HEK293 (cell line): ENCODE measurements around the gene QRICH2.

Experiments
- CTCF ChIA-PET: fragments of 350-600 bp; formaldehyde crosslinking; extraction: SDS; loops from one replicate; lab custom pipeline; 2021; ENCODE audit warnings: antibody characterized with exemption; lab: Yijun Ruan, JAX
- POLR2A ChIA-PET: fragments of 300-600 bp; formaldehyde crosslinking; extraction: SDS; loops from one replicate; lab custom pipeline; 2020; ENCODE audit warnings: antibody characterized with exemption, inconsistent platforms; lab: Yijun Ruan, JAX
- H3K27ac ChIP-seq: fragments of 200-500 bp; sonication (Bioruptor generic); 2 replicates; pipeline ENCODE4 v1.5.1; 2014; ENCODE audit warnings: low read depth, low read length, control low read depth, inconsistent platforms; ENCODE audit errors: extremely low read depth
- H3K36me3 ChIP-seq, 2 experiments: fragments of 200-500 bp in 1 of 2; sonication (Bioruptor generic) in 1 of 2; 1 replicate in 1 of 2; 2 replicates in 1 of 2; pipeline ENCODE4 v1.5.1; 2014 to 2017; ENCODE audit warnings: inconsistent platforms in 2 of 2, low read length in 2 of 2; ENCODE audit not compliant: control insufficient read depth in 2 of 2, insufficient read depth in 1 of 2
- H3K4me1 ChIP-seq: fragments of 200-500 bp; sonication (Bioruptor generic); 2 replicates; pipeline ENCODE4 v1.5.1; 2014; ENCODE audit warnings: mild to moderate bottlenecking, low read length, inconsistent platforms; ENCODE audit not compliant: control insufficient read depth, insufficient read depth
- H3K4me3 ChIP-seq: 2 replicates; pipeline ENCODE4 v1.5.1; 2011; ENCODE audit warnings: low read depth, mild to moderate bottlenecking, control low read depth, low read length, moderate library complexity
- H3K9me3 ChIP-seq: fragments of 200-500 bp; sonication (Bioruptor generic); 2 replicates; pipeline ENCODE4 v1.5.1; 2014; ENCODE audit warnings: low read depth, low read length, inconsistent platforms; ENCODE audit not compliant: control insufficient read depth, insufficient read depth
- INSM2 ChIP-seq: fragments of 450-650 bp; formaldehyde crosslinking; IDR thresholded peaks from 2 replicates; pipeline ENCODE4 v1.5.1; 2016; ENCODE audit warnings: missing biosample characterization, missing genetic modification characterization
- PRDM10 ChIP-seq: fragments of 450-650 bp; formaldehyde crosslinking; IDR thresholded peaks from 2 replicates; pipeline ENCODE4 v1.5.1; 2016; ENCODE audit warnings: missing biosample characterization, missing genetic modification characterization
- SETDB1 ChIP-seq: IDR thresholded peaks from one replicate; pipeline ENCODE4 v1.6.1; 2017; ENCODE audit warnings: mild to moderate bottlenecking, low read length, moderate library complexity, mixed read lengths; ENCODE audit not compliant: insufficient read length
- ZBTB17 ChIP-seq: fragments of 450-650 bp; formaldehyde crosslinking; IDR thresholded peaks from 2 replicates; pipeline ENCODE4 v1.5.1; 2016; ENCODE audit warnings: missing biosample characterization, missing genetic modification characterization
- ZNF121 ChIP-seq: fragments of 450-650 bp; formaldehyde crosslinking; IDR thresholded peaks from 2 replicates; pipeline ENCODE4 v1.5.1; 2016; ENCODE audit warnings: missing biosample characterization, missing genetic modification characterization
- ZNF169 ChIP-seq: fragments of 450-650 bp; formaldehyde crosslinking; IDR thresholded peaks from 2 replicates; pipeline ENCODE4 v1.5.1; 2016; ENCODE audit warnings: missing biosample characterization, missing genetic modification characterization
- ZNF24 ChIP-seq: fragments of 450-650 bp; formaldehyde crosslinking; IDR thresholded peaks from 2 replicates; pipeline ENCODE4 v1.5.1; 2016; ENCODE audit warnings: missing biosample characterization, missing genetic modification characterization
- ZNF280C ChIP-seq: fragments of 450-650 bp; formaldehyde crosslinking; IDR thresholded peaks from 2 replicates; pipeline ENCODE4 v1.5.1; 2016; ENCODE audit warnings: missing biosample characterization, missing genetic modification characterization
- ZNF610 ChIP-seq: fragments of 450-650 bp; formaldehyde crosslinking; IDR thresholded peaks from 2 replicates; pipeline ENCODE4 v1.5.1; 2016; ENCODE audit warnings: missing biosample characterization, missing genetic modification characterization, borderline replicate concordance
- ZNF664 ChIP-seq: fragments of 450-650 bp; formaldehyde crosslinking; IDR thresholded peaks from 2 replicates; pipeline ENCODE4 v1.5.1; 2016; ENCODE audit warnings: missing biosample characterization, missing genetic modification characterization

QRICH2 gene

GRCh38 chr17:76345377-76345974 is 37.4 kb upstream of the QRICH2 start:
- no peaks in the 10 kb centered on the region for H3K4me1 ChIP-seq
- peak overlapping the region; percentile 41; the same call in 1 of the 2 replicates for H3K27ac ChIP-seq
- ChIA-PET POLR2A (interaction anchor here (0.6 kb wide), 1 partner anchor 8 kb away, joined by 3 read pairs; no protein-coding TSS in a partner anchor), CTCF (interaction anchor here (1.1 kb wide), 1 partner anchor 66 kb away, joined by 3 read pairs; no protein-coding TSS in a partner anchor)
- peaks cover 64 to 70% of the 10 kb centered on the region in 2 experiments for H3K36me3 ChIP-seq
- no peaks in the 10 kb centered on the region for H3K9me3 ChIP-seq
- H3K4me3 ChIP-seq, result no peak overlapping the region
- TF ChIP-seq INSM2 (tag by site-specific recombination), result no peak
- peak; percentile 43; the same call in 1 of the 2 replicates for TF ChIP-seq ZNF664
- TF ChIP-seq ZBTB17 (tag by site-specific recombination), result peak; percentile 81
- TF ChIP-seq, all 188 proteins: peak for 2

GRCh38 chr17:76343106-76343505 is 35.0 kb upstream of the QRICH2 start:
- H3K36me3 ChIP-seq, result peaks cover 55 to 63% of the 10 kb centered on the region in 2 experiments
- no peaks in the 10 kb centered on the region for H3K9me3 ChIP-seq
- no peak for TF ChIP-seq ZNF24 (tag by site-specific recombination)
- TF ChIP-seq ZNF280C (tag by site-specific recombination), result no peak
- no peak for TF ChIP-seq SETDB1
- no peak overlapping the region for H3K4me3 ChIP-seq
- no peak overlapping the region for H3K27ac ChIP-seq
- CTCF ChIA-PET, result interaction anchor here (0.8 kb wide), 1 partner anchor 11 kb away, joined by 3 read pairs; the partner anchor contains the start of gene PRPSAP1
- POLR2A ChIA-PET, result interaction anchor here (0.8 kb wide), 1 partner anchor 10 kb away, joined by 4 read pairs; the partner anchor contains the start of gene PRPSAP1
- no peaks in the 10 kb centered on the region for H3K4me1 ChIP-seq

GRCh38 chr17:76341301-76341700 is 33.2 kb upstream of the QRICH2 start:
- Histone ChIP-seq H3K36me3 (peaks cover 39 to 50% of the 10 kb centered on the region in 2 experiments), H3K4me3 (no peak overlapping the region), H3K9me3 (no peaks in the 10 kb centered on the region), H3K27ac (no peak overlapping the region), H3K4me1 (peaks cover 4% of the 10 kb centered on the region; the same call in 1 of the 2 replicates)
- CTCF ChIA-PET, result interaction anchor here (0.6 to 1.4 kb wide), 2 partner anchors 38 to 62 kb away, joined by 3 read pairs; no protein-coding TSS in a partner anchor
- POLR2A ChIA-PET, result interaction anchor here (0.7 kb wide), 1 partner anchor 11 kb away, joined by 3 read pairs; no protein-coding TSS in a partner anchor
- TF ChIP-seq ZNF121 (tag by site-specific recombination) (0 out of 2 replicates have a peak, but pooled peaks have one; percentile 29), PRDM10 (no peak), ZNF169 (tag by site-specific recombination) (no peak), ZNF610 (tag by site-specific recombination) (no peak)
